Duodenal mucosa (tissue), 2 donors: ENCODE results near the gene CNOT11.

Experiments
- H3K27ac ChIP-seq: one replicate; pipeline ENCODE4 v1.7.0; 2013; ENCODE audit warnings: low read depth, low read length
- H3K27me3 ChIP-seq, 2 donors: one replicate each; pipeline ENCODE4 v1.7.0; 2013; ENCODE audit warnings: low read length in 2 of 2, control low read depth in 1 of 2; ENCODE audit not compliant: insufficient read depth in 2 of 2, control insufficient read depth in 1 of 2
- H3K36me3 ChIP-seq, 2 donors: one replicate each; pipeline ENCODE4 v1.7.0; 2013; ENCODE audit warnings: low read length in 2 of 2, control low read depth in 1 of 2; ENCODE audit not compliant: insufficient read depth in 2 of 2, control insufficient read depth in 1 of 2
- H3K4me1 ChIP-seq, 2 donors: one replicate each; pipeline ENCODE4 v1.7.0; 2013; ENCODE audit warnings: low read length in 2 of 2, control low read depth in 1 of 2; ENCODE audit not compliant: insufficient read depth in 2 of 2, control insufficient read depth in 1 of 2
- H3K4me3 ChIP-seq, 2 donors: one replicate each; pipeline ENCODE4 v1.7.0; 2013; ENCODE audit warnings: low read length in 2 of 2, low read depth in 1 of 2
- H3K9ac ChIP-seq, 2 donors: one replicate each; pipeline ENCODE4 v1.7.0; 2013; ENCODE audit warnings: low read length in 2 of 2, low read depth in 1 of 2
- H3K9me3 ChIP-seq, 2 donors: one replicate each; pipeline ENCODE4 v1.7.0; 2013; ENCODE audit warnings: low read length in 2 of 2, control low read depth in 1 of 2; ENCODE audit not compliant: control insufficient read depth in 1 of 2

CNOT11 gene

GRCh38 chr2:101258804-101259203, 6.1 kb downstream of the CNOT11 start:
- Histone ChIP-seq H3K4me3 (no peak overlapping the region), H3K4me1 (peaks cover 18 to 23% of the 10 kb centered on the region in 2 donors), H3K36me3 (peaks cover 14 to 53% of the 10 kb centered on the region in 2 donors), H3K9ac (no peak overlapping the region), H3K27me3 (no peaks in the 10 kb centered on the region), H3K27ac (no peak overlapping the region), H3K9me3 (no peaks in the 10 kb centered on the region)

DNA sequence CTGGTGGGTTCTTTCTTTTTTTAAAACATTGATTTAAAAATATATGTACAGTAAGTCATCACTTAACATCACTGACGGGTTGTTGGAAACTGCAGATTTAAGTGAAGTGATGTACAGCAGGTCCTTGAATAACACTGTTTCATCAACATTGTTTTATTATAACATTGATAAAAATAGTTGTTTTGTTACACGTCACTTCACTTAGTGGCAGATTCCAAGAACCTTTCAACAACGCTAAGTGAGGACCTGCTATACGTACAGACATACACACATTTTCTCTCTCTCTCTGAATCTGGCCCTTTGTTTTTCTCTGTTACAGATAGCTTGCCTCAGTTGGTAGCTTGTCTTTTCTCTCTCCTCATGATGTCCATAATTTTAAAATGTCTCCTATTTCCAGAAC, 9.5 kb downstream of the CNOT11 start:
- Histone ChIP-seq H3K4me3 (no peak overlapping the region), H3K9ac (no peak overlapping the region), H3K4me1 (peaks cover 0 to 6% of the 10 kb centered on the region in 2 donors), H3K36me3 (peaks cover 31 to 74% of the 10 kb centered on the region in 2 donors), H3K27me3 (no peaks in the 10 kb centered on the region), H3K9me3 (no peaks in the 10 kb centered on the region), H3K27ac (no peak overlapping the region)

GRCh38 chr2:101263377-101263800, 10.7 kb downstream of the CNOT11 start:
- Histone ChIP-seq H3K9me3 (no peaks in the 10 kb centered on the region), H3K36me3 (peaks cover 35 to 81% of the 10 kb centered on the region in 2 donors), H3K27ac (no peak overlapping the region)

DNA sequence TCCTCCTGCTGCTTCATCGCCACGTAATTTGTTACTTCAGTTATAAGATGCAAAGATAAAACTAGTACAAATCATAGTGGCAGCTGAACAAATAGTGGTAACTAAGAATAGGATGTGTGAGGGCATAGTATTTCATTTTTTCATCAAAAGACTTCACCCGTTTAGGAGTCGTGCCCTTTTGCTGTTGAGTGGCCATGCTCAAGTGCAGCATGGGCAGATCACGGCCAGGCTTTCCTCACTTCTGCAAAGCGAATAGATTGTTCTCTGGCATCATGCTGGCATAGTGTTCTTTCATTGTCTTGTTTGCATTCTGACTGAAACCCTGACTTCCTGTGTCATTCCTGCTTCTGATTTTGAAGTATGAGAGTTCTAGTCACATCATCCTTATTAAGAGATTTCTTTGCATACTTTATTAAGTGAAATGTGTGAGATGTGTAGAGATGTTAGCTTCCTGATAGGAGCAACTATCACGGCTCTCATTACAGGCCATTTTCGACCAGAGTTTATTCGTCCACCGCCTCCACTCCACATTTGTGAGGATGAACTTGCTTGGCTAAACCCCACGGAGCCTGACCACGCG, 11.8 kb downstream of the CNOT11 start:
- no peak overlapping the region for H3K27ac ChIP-seq
- no peak overlapping the region for H3K9ac ChIP-seq
- peaks cover 39 to 81% of the 10 kb centered on the region in 2 donors for H3K36me3 ChIP-seq
- no peaks in the 10 kb centered on the region for H3K9me3 ChIP-seq
- H3K27me3 ChIP-seq = no peaks in the 10 kb centered on the region
- no peak overlapping the region for H3K4me3 ChIP-seq
- peaks cover 0 to 18% of the 10 kb centered on the region in 2 donors for H3K4me1 ChIP-seq

More at GRCh38 chr2:101263377-101263800, 10.7 kb downstream of the CNOT11 start:
- H3K9ac ChIP-seq = no peak overlapping the region
- H3K4me3 ChIP-seq = no peak overlapping the region
- H3K4me1 ChIP-seq = peaks cover 0 to 18% of the 10 kb centered on the region in 2 donors
- H3K27me3 ChIP-seq = no peaks in the 10 kb centered on the region

DNA sequence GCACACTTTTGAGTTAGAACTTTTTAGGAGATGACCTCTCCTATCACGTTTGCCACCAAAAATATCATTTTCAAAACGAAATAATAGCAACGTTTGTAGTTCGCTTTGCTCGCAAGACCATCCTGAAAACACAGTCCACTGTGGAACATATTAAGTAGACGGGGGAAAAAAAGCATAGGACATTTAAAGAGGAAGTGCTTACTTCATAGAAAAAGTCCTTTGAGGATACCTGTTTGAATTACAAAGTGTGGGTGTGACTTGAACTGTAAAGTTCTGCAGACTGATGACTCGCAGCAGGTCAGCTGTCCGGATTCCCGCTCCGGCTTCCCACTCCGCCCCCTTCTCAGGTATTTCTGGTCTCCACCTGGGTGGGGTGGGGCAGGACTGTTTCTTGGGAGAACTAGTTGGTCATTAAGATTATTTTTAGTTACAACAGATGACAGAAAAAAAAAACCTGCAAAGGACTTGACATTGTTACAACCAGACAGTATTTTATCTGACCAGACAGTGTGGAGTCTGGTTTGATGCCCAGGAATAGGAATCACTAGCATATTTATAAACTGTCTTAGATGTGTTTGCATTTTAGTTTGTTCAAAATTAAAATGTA, 13.3 kb downstream of the CNOT11 start:
- H3K9me3 ChIP-seq = no peaks in the 10 kb centered on the region
- peaks cover 49 to 87% of the 10 kb centered on the region in 2 donors for H3K36me3 ChIP-seq
- H3K4me3 ChIP-seq = no peak overlapping the region
- no peaks in the 10 kb centered on the region for H3K27me3 ChIP-seq
- H3K27ac ChIP-seq = no peak overlapping the region
- H3K4me1 ChIP-seq = peaks cover 0 to 18% of the 10 kb centered on the region in 2 donors
- no peak overlapping the region for H3K9ac ChIP-seq

DNA sequence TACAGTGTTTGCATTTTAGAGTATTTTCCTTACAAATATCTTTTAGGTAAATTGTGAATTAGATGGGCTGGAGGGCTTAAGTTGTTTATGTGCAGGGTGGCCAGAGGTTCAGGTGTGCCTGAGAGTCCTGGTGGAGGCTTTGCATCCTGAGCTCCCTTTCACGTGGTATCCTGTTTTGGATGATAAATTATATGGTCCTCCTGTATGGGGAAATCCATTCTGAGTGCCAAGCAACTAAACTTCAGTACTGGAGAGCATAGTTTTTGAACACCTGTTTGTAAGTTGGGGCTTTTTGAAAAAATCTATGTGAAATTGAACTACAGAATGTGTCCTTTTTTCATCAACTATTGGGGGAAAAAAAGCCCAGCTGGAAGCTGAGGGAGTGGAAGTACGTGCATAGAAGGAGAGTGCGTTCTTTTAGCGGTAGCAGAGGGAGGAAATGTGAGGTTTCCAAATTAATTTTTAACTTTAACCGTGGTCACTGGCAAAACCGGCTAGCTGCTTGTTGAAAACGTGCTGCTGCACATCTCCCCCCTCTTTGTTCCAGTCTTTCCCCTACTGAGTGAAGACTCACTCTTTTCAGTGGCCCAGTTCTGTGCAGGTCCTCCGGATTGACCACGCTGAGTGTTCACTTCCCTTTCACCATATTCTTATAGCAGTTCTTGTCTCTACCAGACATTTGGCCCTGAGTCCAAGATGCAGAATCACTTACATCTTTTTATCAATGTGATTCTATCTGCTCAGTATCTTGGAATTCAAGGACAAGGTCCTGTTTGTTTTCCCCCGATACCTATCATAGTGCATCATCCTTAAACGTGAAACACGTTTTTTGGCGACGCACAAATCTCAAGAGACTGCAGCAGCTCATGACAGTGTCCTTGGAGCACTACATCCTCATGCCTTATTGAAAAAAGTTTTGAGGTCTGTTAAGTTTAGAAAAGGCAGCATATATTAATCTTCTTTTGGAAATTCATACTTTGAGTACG, 15.3 kb downstream of the CNOT11 start:
- no peaks in the 10 kb centered on the region for H3K27me3 ChIP-seq

DNA sequence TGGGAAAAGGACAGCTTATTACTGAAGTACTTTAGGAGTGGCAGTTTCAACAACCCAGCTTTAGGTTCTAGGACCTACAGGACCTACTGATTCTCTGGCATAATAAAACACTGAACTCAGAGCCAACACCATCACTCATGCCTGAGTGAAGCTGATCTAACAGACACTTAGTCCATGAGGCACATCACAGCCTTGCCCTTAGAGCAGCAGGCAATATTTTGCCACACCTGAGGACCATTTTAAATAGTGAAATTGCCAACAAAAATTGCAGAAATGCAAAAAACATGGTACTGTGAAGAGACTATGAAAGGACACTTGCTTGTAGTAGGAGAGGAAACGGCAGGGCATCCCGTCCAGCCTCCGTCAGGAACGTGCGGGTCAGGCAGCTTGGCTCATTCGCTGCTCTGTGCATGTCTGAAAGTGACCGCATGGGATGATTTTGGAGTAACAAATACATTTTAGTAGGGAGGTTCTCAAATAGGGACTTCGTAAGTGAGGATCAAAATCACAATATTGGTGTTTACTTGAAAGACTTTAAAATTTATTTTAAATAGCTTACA, 18.1 kb downstream of the CNOT11 start:
- no peak overlapping the region for H3K9ac ChIP-seq
- H3K4me1 ChIP-seq = peaks cover 0 to 16% of the 10 kb centered on the region in 2 donors
- no peaks in the 10 kb centered on the region for H3K9me3 ChIP-seq
- H3K4me3 ChIP-seq = no peak overlapping the region
- H3K27ac ChIP-seq = no peak overlapping the region
- H3K27me3 ChIP-seq = no peaks in the 10 kb centered on the region
- peaks cover 38 to 71% of the 10 kb centered on the region in 2 donors for H3K36me3 ChIP-seq

More for the DNA sequence above, 15.3 kb downstream of the CNOT11 start:
- H3K9ac ChIP-seq = no peak overlapping the region
- H3K27ac ChIP-seq = no peak overlapping the region
- H3K4me1 ChIP-seq = peaks cover 0 to 18% of the 10 kb centered on the region in 2 donors
- no peak overlapping the region for H3K4me3 ChIP-seq
- H3K36me3 ChIP-seq = peaks cover 51 to 80% of the 10 kb centered on the region in 2 donors
- H3K9me3 ChIP-seq = no peaks in the 10 kb centered on the region

DNA sequence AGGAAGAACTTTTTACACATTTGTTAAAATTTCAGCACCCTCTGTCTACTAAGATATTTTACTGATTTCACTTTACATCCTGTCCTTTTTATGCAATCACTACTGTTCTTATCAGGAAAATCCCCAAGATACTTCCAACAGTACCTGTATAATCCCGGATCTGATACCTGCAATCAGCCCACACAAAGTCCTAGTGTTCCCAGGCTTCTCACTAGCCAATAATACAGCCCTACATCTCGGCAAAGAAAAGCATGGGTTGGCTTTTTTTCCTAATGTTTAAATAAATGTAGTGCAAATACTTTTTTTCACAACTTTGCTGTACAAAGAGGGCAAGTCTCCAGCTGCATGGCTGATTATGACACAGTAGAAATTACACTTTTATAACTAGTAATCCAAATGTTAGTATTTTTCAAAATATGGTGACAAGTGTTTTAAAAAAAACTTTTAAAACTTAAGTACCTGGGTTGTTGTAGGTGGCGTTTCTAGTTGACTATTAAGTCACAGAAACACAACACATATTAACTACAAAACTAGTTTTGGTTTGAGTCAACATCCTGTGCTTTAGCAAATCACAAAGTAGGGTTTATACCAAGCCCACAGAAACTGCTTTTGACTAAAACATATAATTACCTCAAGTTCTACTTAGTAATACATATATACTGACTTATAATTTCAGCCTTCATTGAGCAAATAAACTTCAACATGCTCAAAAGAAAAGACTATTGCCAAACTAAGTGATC, 19.5 kb downstream of the CNOT11 start:
- Histone ChIP-seq H3K36me3 (peaks cover 46 to 72% of the 10 kb centered on the region in 2 donors), H3K9ac (no peak overlapping the region), H3K27ac (no peak overlapping the region), H3K4me1 (peaks cover 0 to 12% of the 10 kb centered on the region in 2 donors), H3K27me3 (no peaks in the 10 kb centered on the region), H3K4me3 (no peak overlapping the region), H3K9me3 (no peaks in the 10 kb centered on the region)

DNA sequence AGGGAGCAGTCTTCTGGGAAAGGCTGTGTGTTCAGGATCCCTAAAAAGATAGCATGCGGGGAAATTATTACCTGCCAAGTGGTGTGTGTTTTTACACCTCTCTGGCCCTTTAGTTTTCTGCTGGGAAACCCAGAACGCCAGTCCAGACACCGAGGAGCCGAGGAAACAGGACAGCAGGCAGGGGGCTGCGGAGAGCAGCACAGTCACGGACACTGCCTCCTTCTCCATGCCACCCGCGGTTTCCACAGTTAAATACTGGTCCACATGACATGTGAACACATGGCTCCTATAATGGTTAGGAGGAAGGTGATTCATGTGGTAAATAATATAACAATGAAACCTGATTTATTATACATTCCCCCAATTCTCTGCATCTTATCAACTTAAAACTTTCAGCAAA, 20.4 kb downstream of the CNOT11 start:
- Histone ChIP-seq H3K36me3 (peaks cover 46 to 70% of the 10 kb centered on the region in 2 donors), H3K27ac (no peak overlapping the region), H3K9ac (no peak overlapping the region), H3K4me3 (no peak overlapping the region), H3K27me3 (no peaks in the 10 kb centered on the region), H3K9me3 (no peaks in the 10 kb centered on the region), H3K4me1 (peaks cover 0 to 3% of the 10 kb centered on the region in 2 donors)
